Fibroblast of skin of left biceps (primary cell): ENCODE data around the gene TMEM50A.
A peak's percentile ranks its signal among the peaks of the same experiment; 100 is the strongest.
"Not testable (repeated sequence)": the region's sequence is repeated elsewhere in the genome, so short reads cannot be mapped to it uniquely, and the experiment has no call there.

ENCODE experiments used
- DNase-seq, 2 experiments: peaks; one replicate each; pipeline ENCODE4 v3.0.0-alpha.2; 2013; ENCODE audit warnings: low read depth in 2 of 2

Gene TMEM50A

DNA sequence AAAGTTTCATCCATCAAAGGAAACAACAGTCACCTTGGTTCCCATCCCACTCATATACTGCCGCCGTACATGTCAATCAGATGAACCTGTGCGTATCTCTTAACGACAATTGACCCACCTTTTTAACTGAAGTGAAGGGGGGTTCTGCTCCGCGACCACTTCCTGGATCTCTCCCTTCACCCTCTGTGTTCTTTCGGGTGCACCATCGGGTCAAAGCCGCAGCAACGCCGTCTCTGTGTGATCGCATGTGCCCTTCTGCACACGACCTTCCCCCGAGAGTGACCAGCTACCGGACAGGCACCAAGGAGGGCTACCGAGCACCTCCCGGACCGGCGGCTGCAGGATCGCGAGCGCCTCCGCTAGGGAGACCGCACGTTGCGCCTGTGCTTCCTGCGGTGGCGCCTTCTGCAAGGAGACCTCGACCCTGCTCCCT, 1.2 kb upstream of the TMEM50A start:
- not testable (repeated sequence) for DNase-seq

DNA sequence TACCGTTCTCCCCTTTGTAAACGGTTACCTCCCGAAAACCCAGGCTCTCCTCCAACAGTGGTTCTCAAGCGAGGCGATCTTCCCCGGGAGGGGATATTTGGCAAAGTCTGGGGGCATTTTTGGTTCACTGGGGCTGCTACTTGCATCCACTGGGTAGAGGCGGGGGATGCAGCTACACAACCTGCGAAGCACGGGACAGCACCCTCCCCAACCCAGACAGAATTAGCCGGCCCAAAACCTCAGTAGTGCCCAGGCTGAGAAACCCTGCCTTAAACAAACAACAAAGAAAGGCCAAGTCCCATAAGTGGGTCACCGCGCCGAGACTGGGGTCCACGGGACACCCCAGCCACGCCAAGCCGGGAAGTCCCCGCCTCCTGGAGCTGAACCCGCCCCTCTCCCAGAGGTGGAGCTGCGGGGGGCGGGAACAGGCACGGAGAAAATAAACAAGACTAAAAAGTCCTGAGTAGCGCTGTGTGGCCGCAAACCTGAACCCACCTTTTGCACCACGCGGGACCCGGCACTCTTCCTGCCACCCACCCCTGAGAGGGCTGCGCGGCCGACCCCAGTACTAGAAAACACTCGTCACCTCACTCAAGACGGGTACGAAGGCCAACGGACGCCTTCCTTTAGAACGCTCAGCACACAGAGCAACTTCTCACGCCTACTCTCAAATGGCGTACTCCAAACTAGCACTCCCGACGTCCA, 499 bp upstream of the TMEM50A start:
- DNase-seq = not testable (repeated sequence)

- DNase-seq = no peak
Observed at GRCh38 chr1:25338986-25339385, 852 bp downstream of the TMEM50A start.

DNA sequence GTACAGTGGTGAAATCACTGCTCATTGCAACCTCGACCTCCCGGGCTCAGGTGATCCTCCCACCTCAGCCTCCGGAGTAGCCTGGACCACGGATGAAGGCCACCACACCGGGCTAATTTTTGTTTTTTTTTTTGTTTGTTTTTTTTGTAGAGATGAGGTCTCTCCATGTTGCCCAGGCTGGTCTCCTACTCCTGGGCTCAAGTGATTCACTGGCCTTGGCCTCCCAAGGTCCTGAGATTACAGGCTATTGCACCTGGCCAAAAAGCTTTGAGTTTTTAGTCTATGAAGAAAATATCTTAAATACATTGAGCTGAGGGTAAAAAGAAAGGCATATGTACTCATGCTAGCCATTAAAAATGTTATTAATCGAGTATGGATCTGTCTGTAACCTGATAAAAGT, 3.6 kb downstream of the TMEM50A start:
- no peak for DNase-seq

GRCh38 chr1:25342846-25343245, 4.7 kb downstream of the TMEM50A start:
- DNase-seq = no peak

DNA sequence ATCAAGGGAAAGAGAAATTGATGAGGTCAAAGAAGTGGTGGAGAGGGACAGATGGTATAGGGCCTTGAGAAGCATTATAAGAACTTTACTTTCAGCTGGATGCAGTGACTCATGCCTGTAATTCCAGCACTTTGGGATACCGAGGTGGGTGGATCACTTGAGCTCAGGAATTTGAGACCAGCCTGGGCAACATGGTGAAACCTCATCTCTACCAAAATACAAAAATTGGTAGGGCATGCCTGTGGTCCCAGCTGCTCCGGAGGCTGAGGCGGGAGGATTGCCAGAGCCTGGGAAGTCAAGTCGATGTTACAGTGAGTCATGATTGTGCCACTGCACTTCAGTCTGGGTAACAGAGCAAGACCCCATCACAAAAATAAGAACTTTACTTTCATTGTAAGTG, 5.7 kb downstream of the TMEM50A start:
- DNase-seq = peak; percentile 64 to 65

GRCh38 chr1:25347556-25347955, 9.4 kb downstream of the TMEM50A start:
- DNase-seq = no peak

DNA sequence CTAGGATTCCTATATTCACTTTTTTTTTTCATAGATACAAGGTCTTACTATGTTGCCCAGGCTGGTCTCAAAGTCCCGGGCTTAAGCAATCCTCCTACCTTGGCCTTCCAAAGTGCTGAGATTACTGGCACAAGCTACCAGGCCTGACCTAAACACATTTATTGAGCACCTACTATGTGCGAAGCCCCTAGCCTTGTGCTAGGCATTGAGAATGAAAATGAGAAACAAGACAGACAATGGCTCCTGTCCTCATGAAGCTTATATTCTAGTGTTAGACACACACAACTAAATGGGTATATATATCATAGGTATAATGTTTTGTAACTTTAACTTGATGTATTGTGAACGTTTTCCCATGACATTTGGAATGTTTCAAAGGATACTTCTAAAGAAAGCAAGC, 11.5 kb downstream of the TMEM50A start:
- DNase-seq = no peak

DNA sequence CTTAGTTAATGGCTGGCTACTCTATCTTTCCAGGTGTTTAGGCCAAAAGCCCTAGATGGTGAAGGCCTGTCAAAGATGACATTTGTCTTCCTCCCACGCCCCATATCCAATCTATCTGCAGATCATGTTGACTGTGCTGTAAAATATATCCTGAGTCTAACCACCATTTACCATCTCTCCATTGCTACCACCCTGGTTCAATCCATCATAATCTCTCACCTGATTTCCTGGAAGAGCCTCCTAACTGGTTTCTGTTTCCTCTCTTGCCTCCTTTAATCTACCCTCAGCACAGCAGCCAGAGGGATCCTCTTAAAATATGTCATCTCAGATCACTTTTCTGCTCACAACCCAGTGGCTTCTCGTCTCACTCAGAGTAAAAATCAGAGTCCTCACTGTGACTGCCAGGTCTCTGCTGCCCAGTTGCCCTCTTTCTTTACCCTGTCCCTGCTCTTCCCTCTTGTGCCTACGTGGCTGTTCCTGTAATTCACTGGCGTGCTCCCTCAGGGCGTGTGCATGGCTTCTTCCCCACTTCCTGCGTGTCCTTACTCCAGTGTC, 17.8 kb downstream of the TMEM50A start:
- DNase-seq = no peak

GRCh38 chr1:25356441-25356840, 18.3 kb downstream of the TMEM50A start:
- no peak for DNase-seq

DNA sequence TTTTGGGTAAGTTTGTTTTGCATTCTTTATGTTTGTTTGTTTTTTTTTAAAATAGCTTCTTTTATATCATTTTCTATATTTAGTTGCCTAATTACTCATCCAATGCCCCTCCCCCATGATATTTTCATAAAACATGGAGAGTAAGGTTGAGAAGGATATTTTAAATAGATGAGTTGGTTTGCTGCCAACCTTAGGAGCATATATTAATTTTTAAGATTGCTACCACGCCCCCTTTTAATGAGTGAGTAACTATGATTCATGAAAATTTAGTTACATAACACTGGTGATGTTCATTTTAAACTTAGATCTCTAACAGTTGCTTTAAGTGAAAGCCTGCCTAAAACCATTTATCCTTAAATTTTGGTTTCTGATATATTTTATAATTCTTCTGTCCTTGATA, 18.7 kb downstream of the TMEM50A start:
- DNase-seq = no peak

GRCh38 chr1:25360596-25361581, 22.8 kb downstream of the TMEM50A start:
- DNase-seq = no peak

- DNase-seq = no peak
Observed at GRCh38 chr1:25361901-25362300, 23.8 kb downstream of the TMEM50A start.

DNA sequence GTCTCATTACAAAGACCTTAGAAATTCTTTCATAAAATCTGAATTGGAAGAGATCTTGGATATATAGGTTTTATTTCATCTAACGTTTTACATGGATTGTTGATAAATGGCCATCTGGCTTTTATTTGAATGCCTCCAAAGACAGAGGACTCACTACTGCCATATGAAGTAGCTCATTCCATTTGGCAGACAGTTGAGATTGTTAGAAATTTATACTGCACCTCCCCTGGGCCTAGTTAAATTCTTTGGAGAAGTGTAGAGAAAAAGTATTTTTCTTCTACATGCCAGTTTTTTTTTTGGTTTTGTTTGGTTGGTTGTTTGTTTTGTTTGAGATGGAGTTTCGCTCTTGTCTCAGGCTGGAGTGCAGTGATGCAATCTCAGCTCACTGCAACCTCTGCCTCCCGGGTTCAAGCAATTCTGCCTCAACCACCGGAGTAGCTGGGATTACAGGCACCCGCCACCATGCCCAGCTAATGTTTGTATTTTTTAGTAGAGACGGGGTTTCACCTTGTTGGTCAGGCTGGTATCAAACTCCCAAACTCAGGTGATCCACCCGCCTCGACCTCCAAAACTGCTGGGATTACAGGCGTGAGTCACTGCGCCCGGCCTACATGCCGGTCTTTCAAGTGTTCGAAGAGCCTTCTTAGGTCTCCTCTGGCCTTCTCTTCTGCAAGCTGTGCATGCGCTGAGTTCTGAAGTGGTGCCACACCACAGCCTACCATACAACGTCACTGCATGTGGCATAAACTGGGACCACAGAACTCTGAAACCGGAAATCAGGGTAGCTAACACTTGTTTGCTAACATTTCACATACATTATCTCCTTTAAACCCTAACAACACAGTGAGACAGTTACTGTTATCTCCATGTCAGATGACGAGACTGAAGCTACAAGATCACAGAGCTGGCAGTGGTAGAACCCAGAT, 24.8 kb downstream of the TMEM50A start:
- not testable (repeated sequence) for DNase-seq

DNA sequence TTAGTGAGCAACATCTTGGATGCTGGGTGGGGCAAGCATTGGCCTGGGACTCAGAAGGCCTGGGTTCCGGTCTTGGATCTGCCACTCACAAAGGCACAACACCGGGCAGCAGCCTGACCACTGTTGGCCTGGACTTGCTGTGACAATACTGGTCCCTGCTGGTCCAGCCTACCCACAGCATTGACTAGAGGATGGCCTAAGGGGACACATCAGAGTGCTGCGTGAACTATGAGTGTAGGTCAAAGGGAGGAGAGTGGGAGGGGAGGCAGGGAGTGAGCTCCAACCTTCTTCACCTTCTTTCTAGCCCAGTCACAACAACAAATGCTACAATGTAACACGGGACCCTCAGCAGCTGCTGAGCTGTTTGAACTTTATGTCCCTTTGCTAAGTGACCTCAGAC, 31.1 kb downstream of the TMEM50A start:
- no peak for DNase-seq

DNA sequence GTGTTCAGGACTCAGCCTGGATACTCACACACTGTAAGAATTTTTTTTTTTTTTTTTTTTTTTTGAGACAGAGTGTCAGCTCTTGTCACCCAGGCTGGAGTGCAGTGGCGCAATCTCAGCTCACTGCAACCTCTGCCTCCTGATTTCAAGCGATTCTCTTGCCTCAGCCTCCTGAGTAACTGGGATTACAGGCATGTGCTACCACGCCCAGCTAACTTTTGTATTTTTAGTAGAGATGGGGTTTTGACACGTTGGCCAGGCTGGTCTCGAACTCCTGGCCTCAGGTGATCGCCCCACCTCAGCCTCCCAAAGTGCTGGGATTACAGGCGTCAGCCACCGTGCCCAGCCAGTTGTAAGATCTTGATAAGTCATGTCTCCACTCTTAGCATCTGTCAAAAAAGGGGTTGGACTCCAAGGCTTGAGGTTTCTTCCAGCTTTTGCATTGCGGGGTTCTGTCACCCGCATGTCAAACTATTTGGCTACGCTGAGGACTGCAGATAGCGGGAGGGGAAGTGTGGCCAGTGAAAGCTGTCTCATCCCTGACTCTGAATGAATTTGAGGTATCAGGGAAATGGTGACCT, 31.6 kb downstream of the TMEM50A start:
- DNase-seq = not testable (repeated sequence)

DNA sequence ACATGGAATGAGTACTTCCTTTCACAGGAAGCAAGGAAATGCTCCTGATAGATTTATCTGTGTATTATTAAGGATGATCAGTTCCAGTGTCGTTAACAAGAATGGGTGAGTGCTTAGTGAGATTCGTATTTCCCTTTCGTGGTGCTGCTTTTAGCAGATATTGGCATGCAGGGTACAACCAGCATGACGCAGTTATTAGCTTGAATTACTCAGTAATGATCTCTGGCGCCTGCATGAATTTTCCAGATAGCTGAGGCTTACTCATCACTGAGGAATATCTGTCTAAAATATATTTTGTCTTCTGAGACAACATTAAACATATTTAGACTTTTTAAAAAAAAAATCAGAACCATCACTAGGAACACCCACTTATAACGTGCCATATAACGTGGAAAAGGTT, 33.6 kb downstream of the TMEM50A start:
- peak; percentile 78 for DNase-seq

GRCh38 chr1:25378367-25378766, 40.2 kb downstream of the TMEM50A start:
- not testable (repeated sequence) for DNase-seq

DNA sequence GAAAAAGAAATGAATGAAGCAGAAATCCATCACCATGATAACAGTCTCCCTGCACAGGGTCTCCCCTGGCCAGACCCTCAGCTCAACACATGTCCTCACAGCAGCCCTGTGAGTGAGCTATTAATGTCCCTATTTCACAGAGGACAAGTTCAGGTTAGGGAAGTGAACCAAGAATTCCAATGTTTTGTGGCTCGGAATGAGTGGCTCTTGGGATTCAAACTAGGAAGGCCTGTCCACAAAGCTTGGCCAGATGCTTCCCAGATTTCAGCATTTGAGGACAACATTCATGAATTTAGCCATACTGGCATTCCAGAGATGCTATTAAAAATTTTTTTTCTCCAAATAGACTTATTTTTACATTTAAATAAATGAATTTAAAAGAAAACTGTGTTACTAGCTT, 44.4 kb downstream of the TMEM50A start:
- not testable (repeated sequence) for DNase-seq

DNA sequence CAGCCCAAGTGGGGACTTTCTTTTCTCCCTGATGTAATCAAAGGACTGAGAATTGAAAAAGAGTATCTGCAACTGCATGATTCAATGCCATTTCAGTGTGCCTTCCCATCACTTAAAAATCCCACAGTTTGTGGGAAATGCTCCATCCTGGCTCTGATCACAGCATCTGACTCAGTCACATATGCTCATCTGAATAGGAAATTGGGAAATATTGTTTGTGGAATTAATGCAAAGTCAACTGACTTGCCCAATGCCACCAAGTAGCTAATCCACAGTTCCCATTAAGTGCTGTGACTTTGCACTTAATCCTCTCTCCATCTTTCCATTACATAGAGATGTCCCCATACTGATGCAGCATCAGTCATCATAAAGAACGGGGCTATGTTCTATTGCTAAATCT, 45.0 kb downstream of the TMEM50A start:
- peak; percentile 55 to 67 for DNase-seq

DNA sequence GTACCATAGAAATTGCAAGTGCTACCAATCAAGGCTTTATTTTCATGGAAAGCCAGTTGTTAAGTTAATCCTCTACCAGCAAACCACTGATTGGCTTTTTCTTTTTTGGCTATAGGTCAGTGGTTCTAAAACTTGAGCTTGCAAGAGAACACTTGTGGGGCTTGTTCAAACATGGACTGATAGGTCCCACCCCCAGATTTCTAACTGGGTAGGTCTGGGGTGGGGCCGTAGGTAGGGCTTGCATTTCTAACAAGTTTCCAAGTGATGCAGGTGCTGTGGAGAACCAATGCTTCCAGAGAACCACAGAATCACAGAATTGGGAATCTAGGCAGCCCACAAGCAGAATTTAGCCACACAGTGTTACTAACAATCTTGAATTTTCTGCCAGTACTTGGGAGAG, 45.7 kb downstream of the TMEM50A start:
- DNase-seq = not testable (repeated sequence)
